Activated naive CD4-positive, alpha-beta T cell treated with anti-CD3 and anti-CD28 coated beads, Interleukin-2, amount 50 U/mL, for 24 hours (primary cell): Measurements from ENCODE around the gene CACNB4.
"Not testable (repeated sequence)": the region's sequence is repeated elsewhere in the genome, so short reads cannot be mapped to it uniquely, and the experiment has no call there.

ENCODE experiments used
- H3K27ac Mint-ChIP-seq: one replicate; pipeline ENCODE4 v1.8.0; 2021; ENCODE audit warnings: mild to moderate bottlenecking, mixed read lengths
- H3K27me3 Mint-ChIP-seq: one replicate; pipeline ENCODE4 v1.8.0; 2021; ENCODE audit warnings: mixed read lengths
- H3K36me3 Mint-ChIP-seq: one replicate; pipeline ENCODE4 v1.8.0; 2021; ENCODE audit warnings: mixed read lengths
- H3K4me1 Mint-ChIP-seq: one replicate; pipeline ENCODE4 v1.8.0; 2021; ENCODE audit warnings: mixed read lengths
- H3K4me3 Mint-ChIP-seq: one replicate; pipeline ENCODE4 v1.8.0; 2021; ENCODE audit warnings: mild to moderate bottlenecking, mixed read lengths
- H3K9me3 Mint-ChIP-seq: one replicate; pipeline ENCODE4 v1.8.0; 2021; ENCODE audit warnings: mixed read lengths

CACNB4 gene

GRCh38 chr2:151878204-151878603, 220.6 kb downstream of the CACNB4 start:
- Mint-ChIP-seq H3K27ac (no peak overlapping the region), H3K36me3 (no peaks in the 10 kb centered on the region)

GRCh38 chr2:151875631-151876030, 223.2 kb downstream of the CACNB4 start:
- not testable (repeated sequence) for H3K36me3 Mint-ChIP-seq, H3K27me3 Mint-ChIP-seq, H3K9me3 Mint-ChIP-seq, H3K4me3 Mint-ChIP-seq, H3K4me1 Mint-ChIP-seq, H3K27ac Mint-ChIP-seq

More at GRCh38 chr2:151878204-151878603, 220.6 kb downstream of the CACNB4 start:
- no peak overlapping the region for H3K4me3 Mint-ChIP-seq
- no peaks in the 10 kb centered on the region for H3K4me1 Mint-ChIP-seq
- H3K9me3 Mint-ChIP-seq: no peaks in the 10 kb centered on the region
- H3K27me3 Mint-ChIP-seq: no peaks in the 10 kb centered on the region

GRCh38 chr2:151872463-151872862, 226.4 kb downstream of the CACNB4 start:
- H3K27me3 Mint-ChIP-seq: peaks cover 2% of the 10 kb centered on the region
- no peaks in the 10 kb centered on the region for H3K9me3 Mint-ChIP-seq
- no peaks in the 10 kb centered on the region for H3K4me1 Mint-ChIP-seq
- no peak overlapping the region for H3K27ac Mint-ChIP-seq
- no peak overlapping the region for H3K4me3 Mint-ChIP-seq
- H3K36me3 Mint-ChIP-seq: no peaks in the 10 kb centered on the region

GRCh38 chr2:151869291-151869690, 229.6 kb downstream of the CACNB4 start:
- H3K27ac Mint-ChIP-seq: no peak overlapping the region
- H3K4me3 Mint-ChIP-seq: no peak overlapping the region
- H3K9me3 Mint-ChIP-seq: no peaks in the 10 kb centered on the region
- H3K36me3 Mint-ChIP-seq: no peaks in the 10 kb centered on the region
- peaks cover 2% of the 10 kb centered on the region for H3K27me3 Mint-ChIP-seq
- no peaks in the 10 kb centered on the region for H3K4me1 Mint-ChIP-seq

- Mint-ChIP-seq H3K27ac (no peak overlapping the region), H3K4me3 (no peak overlapping the region), H3K4me1 (no peaks in the 10 kb centered on the region), H3K36me3 (no peaks in the 10 kb centered on the region), H3K27me3 (no peaks in the 10 kb centered on the region), H3K9me3 (no peaks in the 10 kb centered on the region)
These were observed 236.1 kb downstream of the CACNB4 start for GRCh38 chr2:151862700-151863099.

GRCh38 chr2:151861174-151861573, 237.7 kb downstream of the CACNB4 start:
- H3K4me1 Mint-ChIP-seq: no peaks in the 10 kb centered on the region
- no peak overlapping the region for H3K4me3 Mint-ChIP-seq
- H3K9me3 Mint-ChIP-seq: no peaks in the 10 kb centered on the region
- no peak overlapping the region for H3K27ac Mint-ChIP-seq
- no peaks in the 10 kb centered on the region for H3K27me3 Mint-ChIP-seq
- H3K36me3 Mint-ChIP-seq: no peaks in the 10 kb centered on the region

GRCh38 chr2:151860613-151861146, 238.2 kb downstream of the CACNB4 start:
- Mint-ChIP-seq H3K9me3 (no peaks in the 10 kb centered on the region), H3K27me3 (no peaks in the 10 kb centered on the region), H3K4me3 (no peak overlapping the region), H3K4me1 (no peaks in the 10 kb centered on the region), H3K36me3 (no peaks in the 10 kb centered on the region), H3K27ac (no peak overlapping the region)

GRCh38 chr2:151860210-151860609, 238.6 kb downstream of the CACNB4 start:
- Mint-ChIP-seq H3K4me3 (no peak overlapping the region), H3K27ac (no peak overlapping the region), H3K27me3 (no peaks in the 10 kb centered on the region), H3K36me3 (no peaks in the 10 kb centered on the region), H3K9me3 (no peaks in the 10 kb centered on the region), H3K4me1 (no peaks in the 10 kb centered on the region)

- Mint-ChIP-seq H3K4me1 (no peaks in the 10 kb centered on the region), H3K27me3 (no peaks in the 10 kb centered on the region), H3K9me3 (no peaks in the 10 kb centered on the region), H3K36me3 (no peaks in the 10 kb centered on the region), H3K27ac (no peak overlapping the region), H3K4me3 (no peak overlapping the region)
These were observed 241.2 kb downstream of the CACNB4 start for GRCh38 chr2:151857650-151858049.

GRCh38 chr2:151855111-151855510, 243.7 kb downstream of the CACNB4 start:
- no peaks in the 10 kb centered on the region for H3K9me3 Mint-ChIP-seq
- H3K36me3 Mint-ChIP-seq: no peaks in the 10 kb centered on the region
- H3K27ac Mint-ChIP-seq: no peak overlapping the region
- no peak overlapping the region for H3K4me3 Mint-ChIP-seq
- H3K4me1 Mint-ChIP-seq: no peaks in the 10 kb centered on the region
- no peaks in the 10 kb centered on the region for H3K27me3 Mint-ChIP-seq

GRCh38 chr2:151853070-151853758, 245.6 kb downstream of the CACNB4 start:
- Mint-ChIP-seq H3K27me3 (no peaks in the 10 kb centered on the region), H3K4me1 (no peaks in the 10 kb centered on the region), H3K4me3 (no peak overlapping the region), H3K9me3 (no peaks in the 10 kb centered on the region), H3K36me3 (no peaks in the 10 kb centered on the region), H3K27ac (no peak overlapping the region)

- Mint-ChIP-seq H3K27ac (no peak overlapping the region), H3K4me1 (no peaks in the 10 kb centered on the region), H3K27me3 (no peaks in the 10 kb centered on the region), H3K4me3 (no peak overlapping the region), H3K9me3 (no peaks in the 10 kb centered on the region), H3K36me3 (peaks cover 2% of the 10 kb centered on the region)
These were observed 246.4 kb downstream of the CACNB4 start for GRCh38 chr2:151852260-151853069.

- no peak overlapping the region for H3K27ac Mint-ChIP-seq
- H3K9me3 Mint-ChIP-seq: no peaks in the 10 kb centered on the region
- H3K27me3 Mint-ChIP-seq: no peaks in the 10 kb centered on the region
- no peaks in the 10 kb centered on the region for H3K4me1 Mint-ChIP-seq
- peaks cover 2% of the 10 kb centered on the region for H3K36me3 Mint-ChIP-seq
- H3K4me3 Mint-ChIP-seq: no peak overlapping the region
These were observed 247.1 kb downstream of the CACNB4 start for GRCh38 chr2:151851761-151852160.

- Mint-ChIP-seq H3K9me3 (no peaks in the 10 kb centered on the region), H3K36me3 (peaks cover 2% of the 10 kb centered on the region), H3K27ac (no peak overlapping the region), H3K27me3 (no peaks in the 10 kb centered on the region), H3K4me3 (no peak overlapping the region), H3K4me1 (no peaks in the 10 kb centered on the region)
These were observed 249.3 kb downstream of the CACNB4 start for GRCh38 chr2:151849413-151850010.

GRCh38 chr2:151845884-151846283, 253.0 kb downstream of the CACNB4 start:
- H3K4me1 Mint-ChIP-seq: no peaks in the 10 kb centered on the region
- H3K27ac Mint-ChIP-seq: no peak overlapping the region
- H3K4me3 Mint-ChIP-seq: no peak overlapping the region
- H3K9me3 Mint-ChIP-seq: no peaks in the 10 kb centered on the region
- no peaks in the 10 kb centered on the region for H3K27me3 Mint-ChIP-seq
- peaks cover 2% of the 10 kb centered on the region for H3K36me3 Mint-ChIP-seq

- Mint-ChIP-seq H3K9me3 (no peaks in the 10 kb centered on the region), H3K36me3 (peaks cover 2% of the 10 kb centered on the region), H3K4me1 (no peaks in the 10 kb centered on the region), H3K27me3 (no peaks in the 10 kb centered on the region), H3K4me3 (no peak overlapping the region), H3K27ac (no peak overlapping the region)
These were observed 253.4 kb downstream of the CACNB4 start for GRCh38 chr2:151845481-151845880.
